ENCODE data around the gene ADAMTSL2. TPM values are rescaled to one million over a fixed set of nuclear protein-coding genes. Genes with fewer than 3 reads are reported as not detected.
A peak's percentile ranks its signal among the peaks of the same experiment; 100 is the strongest.

ADAMTSL2 gene
- total RNA-seq, 1 donor from 2014 or later: 1.3 TPM

DNA sequence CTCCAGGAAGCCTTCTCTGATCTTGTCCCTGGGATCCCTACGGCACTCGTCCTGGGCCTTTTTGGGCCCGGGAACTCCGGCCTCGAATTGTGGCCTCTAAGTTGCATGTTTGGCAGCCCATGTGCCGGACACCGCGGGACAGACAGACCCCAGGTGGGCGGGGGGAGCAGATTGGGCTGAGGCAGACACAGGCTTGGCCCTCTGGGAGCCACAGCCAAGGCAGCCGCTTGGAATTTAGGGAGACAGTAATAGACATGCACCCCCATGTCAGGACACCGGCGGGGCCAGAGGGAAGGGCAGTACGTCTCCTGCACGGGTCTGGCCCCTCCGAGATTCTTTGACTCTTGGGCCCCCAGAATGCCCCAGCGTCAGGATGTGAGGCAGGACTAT is 36.2 kb downstream of the ADAMTSL2 start:
- DNase-seq: no peak
- Mint-ChIP-seq H3K4me1 (ENCODE audit: low read depth, unreplicated experiment) (peaks cover 15% of the 10 kb centered on the region), H3K36me3 (ENCODE audit: unreplicated experiment) (no peaks in the 10 kb centered on the region), H3K27me3 (ENCODE audit: unreplicated experiment) (peaks cover 14% of the 10 kb centered on the region), H3K27ac (ENCODE audit: unreplicated experiment) (no peak overlapping the region), H3K9me3 (ENCODE audit: unreplicated experiment) (peaks cover 9% of the 10 kb centered on the region), H3K4me3 (ENCODE audit: unreplicated experiment) (no peak overlapping the region)
- TF ChIP-seq, protein P1, sequence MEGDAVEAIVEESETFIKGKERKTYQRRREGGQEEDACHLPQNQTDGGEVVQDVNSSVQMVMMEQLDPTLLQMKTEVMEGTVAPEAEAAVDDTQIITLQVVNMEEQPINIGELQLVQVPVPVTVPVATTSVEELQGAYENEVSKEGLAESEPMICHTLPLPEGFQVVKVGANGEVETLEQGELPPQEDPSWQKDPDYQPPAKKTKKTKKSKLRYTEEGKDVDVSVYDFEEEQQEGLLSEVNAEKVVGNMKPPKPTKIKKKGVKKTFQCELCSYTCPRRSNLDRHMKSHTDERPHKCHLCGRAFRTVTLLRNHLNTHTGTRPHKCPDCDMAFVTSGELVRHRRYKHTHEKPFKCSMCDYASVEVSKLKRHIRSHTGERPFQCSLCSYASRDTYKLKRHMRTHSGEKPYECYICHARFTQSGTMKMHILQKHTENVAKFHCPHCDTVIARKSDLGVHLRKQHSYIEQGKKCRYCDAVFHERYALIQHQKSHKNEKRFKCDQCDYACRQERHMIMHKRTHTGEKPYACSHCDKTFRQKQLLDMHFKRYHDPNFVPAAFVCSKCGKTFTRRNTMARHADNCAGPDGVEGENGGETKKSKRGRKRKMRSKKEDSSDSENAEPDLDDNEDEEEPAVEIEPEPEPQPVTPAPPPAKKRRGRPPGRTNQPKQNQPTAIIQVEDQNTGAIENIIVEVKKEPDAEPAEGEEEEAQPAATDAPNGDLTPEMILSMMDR (IDR thresholded peaks at IDR 0.05; ENCODE audit: partially characterized antibody, unreplicated experiment): no peak

DNA sequence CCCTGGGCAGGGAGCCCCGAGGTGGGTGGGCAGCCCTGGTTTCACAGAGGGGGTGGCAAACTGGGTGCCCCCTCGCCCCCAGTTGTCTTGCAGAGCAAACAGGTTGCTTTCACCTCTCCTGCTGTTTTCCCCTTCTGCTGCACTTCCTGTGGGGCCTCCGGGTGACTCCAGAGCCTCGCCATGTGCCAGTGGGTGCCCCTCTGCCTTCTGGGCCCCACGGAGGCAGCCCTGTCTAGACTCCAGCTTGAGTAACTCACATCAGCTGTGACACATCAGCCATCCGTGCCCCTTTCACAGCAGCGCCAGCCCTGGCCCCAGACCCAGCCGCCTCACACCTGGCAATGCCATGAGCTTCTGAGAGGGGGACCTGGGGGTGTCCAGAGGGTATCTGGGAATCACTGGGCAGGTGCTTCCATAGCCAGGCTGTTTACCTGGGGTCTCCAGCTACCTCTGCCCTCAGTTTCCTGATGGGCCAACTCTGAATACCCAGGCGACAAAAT is 36.9 kb downstream of the ADAMTSL2 start:
- H3K9me3 Mint-ChIP-seq (ENCODE audit: unreplicated experiment): peaks cover 10% of the 10 kb centered on the region
- peaks cover 14% of the 10 kb centered on the region for H3K27me3 Mint-ChIP-seq (ENCODE audit: unreplicated experiment)
- TF ChIP-seq, protein P1 (IDR thresholded peaks at IDR 0.05; ENCODE audit: partially characterized antibody, unreplicated experiment): no peak
- H3K27ac Mint-ChIP-seq (ENCODE audit: unreplicated experiment): no peak overlapping the region
- H3K4me3 Mint-ChIP-seq (ENCODE audit: unreplicated experiment): no peak overlapping the region
- no peaks in the 10 kb centered on the region for H3K36me3 Mint-ChIP-seq (ENCODE audit: unreplicated experiment)
- peaks cover 16% of the 10 kb centered on the region for H3K4me1 Mint-ChIP-seq (ENCODE audit: low read depth, unreplicated experiment)
- no peak for DNase-seq

DNA sequence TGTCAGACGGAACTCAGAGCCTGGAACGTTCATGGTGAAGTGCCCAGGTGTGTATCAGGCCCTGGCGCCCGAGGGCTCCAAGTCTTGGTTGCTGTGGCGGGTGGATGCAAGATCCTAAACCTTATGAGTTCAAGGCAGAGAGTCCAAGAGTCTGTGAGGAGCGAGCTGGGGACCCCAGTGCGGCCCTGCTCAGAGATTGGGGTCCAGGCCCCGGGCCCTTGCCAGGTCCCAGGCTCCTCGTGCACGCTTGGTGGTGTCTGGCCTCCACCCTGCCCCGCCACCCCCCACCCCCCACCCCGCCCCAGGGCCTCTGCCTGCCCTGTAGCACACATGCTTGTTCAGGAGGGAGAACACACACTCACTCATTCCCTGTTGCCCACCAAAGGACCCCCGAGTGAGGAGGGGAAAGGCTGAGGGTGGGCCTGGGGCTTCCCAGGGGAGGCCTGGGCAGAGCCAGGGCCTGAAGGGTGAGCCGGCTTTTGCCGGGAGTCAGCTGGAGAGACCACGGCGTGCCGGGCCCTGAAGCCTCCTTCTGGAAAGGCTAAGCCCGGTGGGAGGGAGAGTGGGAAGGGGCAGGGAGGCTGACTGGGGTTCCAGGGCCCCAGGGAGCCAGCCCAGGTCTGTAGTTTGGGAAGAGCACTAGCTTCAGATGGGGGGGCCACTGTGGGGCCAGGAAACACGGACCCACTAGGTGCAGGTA is 37.5 kb downstream of the ADAMTSL2 start:
- Mint-ChIP-seq H3K4me3 (ENCODE audit: unreplicated experiment) (no peak overlapping the region), H3K27me3 (ENCODE audit: unreplicated experiment) (peaks cover 14% of the 10 kb centered on the region), H3K4me1 (ENCODE audit: low read depth, unreplicated experiment) (peaks cover 18% of the 10 kb centered on the region), H3K27ac (ENCODE audit: unreplicated experiment) (no peak overlapping the region), H3K36me3 (ENCODE audit: unreplicated experiment) (no peaks in the 10 kb centered on the region), H3K9me3 (ENCODE audit: unreplicated experiment) (peaks cover 11% of the 10 kb centered on the region)
- DNase-seq: no peak
- TF ChIP-seq, protein P1 (IDR thresholded peaks at IDR 0.05; ENCODE audit: partially characterized antibody, unreplicated experiment): no peak

DNA sequence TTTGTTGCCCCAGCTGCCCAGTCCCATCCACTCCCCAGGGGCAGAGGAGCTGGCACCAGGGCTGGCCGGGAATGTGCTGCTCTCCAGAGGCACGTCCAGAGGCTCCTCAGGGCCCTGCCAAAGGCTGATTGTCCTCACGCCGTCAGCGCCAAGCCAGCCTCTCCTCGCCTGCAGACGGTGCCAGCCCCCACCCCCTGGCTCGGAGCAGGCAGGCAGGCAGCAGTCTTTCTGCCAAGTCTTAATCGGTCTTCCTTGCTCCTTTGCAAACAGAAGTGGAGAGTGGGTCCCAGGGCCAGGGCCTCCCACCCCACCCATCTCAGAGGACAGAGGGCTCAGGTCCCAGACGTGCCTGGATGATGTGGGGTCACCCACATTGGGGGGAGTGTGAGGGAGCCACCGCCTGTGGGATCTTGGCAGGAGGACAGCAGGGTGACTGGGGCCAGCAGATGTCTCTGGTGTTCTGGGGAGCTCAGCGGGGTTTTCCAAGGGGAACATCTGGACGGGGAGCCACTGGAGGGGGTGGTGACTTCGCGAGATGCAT is 38.4 kb downstream of the ADAMTSL2 start:
- Mint-ChIP-seq H3K36me3 (ENCODE audit: unreplicated experiment) (no peaks in the 10 kb centered on the region), H3K27ac (ENCODE audit: unreplicated experiment) (peak overlapping the region; percentile 33), H3K9me3 (ENCODE audit: unreplicated experiment) (peaks cover 11% of the 10 kb centered on the region), H3K4me1 (ENCODE audit: low read depth, unreplicated experiment) (peaks cover 18% of the 10 kb centered on the region), H3K4me3 (ENCODE audit: unreplicated experiment) (no peak overlapping the region), H3K27me3 (ENCODE audit: unreplicated experiment) (peaks cover 11% of the 10 kb centered on the region)
- TF ChIP-seq, protein P1 (IDR thresholded peaks at IDR 0.05; ENCODE audit: partially characterized antibody, unreplicated experiment): no peak
- no peak for DNase-seq

Measured in glutamatergic neuron (in vitro differentiated cells).